Effector CD4-positive, alpha-beta T cell (primary cell): ENCODE measurements around the gene SHISA2.

Experiments
- DNase-seq: peaks from one replicate; pipeline ENCODE4 v3.0.0-alpha.2; 2020

SHISA2 gene

GRCh38 chr13:26017196-26017921, 34.5 kb downstream of the SHISA2 start:
- DNase-seq = no peak

DNA sequence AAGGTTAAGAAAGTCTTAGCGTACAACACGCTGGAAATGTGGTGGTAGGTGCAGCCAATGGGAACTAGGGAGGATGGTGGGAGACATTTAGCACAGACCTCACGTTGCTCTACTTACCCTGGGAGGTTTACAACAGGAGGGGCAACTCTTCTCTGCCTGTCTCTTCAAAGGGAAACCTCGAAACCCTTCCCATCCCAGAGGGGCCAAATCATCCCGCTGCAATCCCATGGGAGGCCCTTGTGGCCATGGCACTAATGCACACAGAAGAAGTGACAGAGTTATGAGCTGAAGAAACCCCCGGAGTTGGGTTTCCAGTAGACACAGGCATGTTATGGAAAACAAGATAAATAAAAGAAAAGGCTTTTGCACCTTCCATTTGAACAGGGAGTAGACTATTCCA, 35.6 kb downstream of the SHISA2 start:
- no peak for DNase-seq

DNA sequence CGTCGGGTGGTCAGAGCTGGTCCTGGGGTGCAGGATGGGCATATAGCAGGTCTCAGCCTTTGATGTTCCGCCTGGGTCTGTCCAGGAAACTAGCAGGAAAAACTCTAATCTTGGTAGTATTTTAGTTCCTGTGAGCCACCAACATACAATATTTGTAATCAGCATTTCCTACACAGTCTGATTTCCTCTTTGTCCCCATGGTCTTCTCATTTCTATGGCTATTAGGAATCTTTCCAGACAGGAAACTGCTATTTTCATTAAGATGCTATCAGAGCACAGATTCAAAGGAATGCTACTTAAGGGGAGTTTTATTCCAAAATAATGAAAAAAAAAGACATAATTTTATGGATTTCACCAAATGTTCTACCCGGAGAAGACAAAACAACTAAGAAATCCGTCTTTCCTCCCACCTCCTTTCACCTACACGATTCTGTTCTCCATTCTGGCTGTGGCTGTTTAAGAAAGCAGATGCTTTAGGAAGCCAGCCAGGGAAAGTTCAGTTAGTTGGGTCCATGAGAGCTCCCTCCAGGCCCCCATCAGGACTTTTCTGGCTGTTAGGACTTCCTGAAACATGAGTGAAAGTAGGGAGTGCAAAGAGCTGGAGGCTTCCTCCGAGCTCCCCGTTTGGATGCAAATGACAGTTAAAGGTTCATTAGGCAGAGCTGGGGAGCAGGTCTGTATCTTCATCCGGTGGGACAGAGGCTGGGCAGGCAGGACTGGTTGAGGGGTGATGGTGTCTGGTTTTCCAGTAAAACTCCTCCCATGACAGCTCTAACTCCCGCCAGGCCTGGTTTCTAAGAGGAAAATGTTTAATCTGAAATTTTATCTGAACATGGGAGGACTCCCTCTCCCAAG, 36.3 kb downstream of the SHISA2 start:
- DNase-seq = no peak

- DNase-seq = no peak
These were observed 38.8 kb downstream of the SHISA2 start for GRCh38 chr13:26012995-26013394.

DNA sequence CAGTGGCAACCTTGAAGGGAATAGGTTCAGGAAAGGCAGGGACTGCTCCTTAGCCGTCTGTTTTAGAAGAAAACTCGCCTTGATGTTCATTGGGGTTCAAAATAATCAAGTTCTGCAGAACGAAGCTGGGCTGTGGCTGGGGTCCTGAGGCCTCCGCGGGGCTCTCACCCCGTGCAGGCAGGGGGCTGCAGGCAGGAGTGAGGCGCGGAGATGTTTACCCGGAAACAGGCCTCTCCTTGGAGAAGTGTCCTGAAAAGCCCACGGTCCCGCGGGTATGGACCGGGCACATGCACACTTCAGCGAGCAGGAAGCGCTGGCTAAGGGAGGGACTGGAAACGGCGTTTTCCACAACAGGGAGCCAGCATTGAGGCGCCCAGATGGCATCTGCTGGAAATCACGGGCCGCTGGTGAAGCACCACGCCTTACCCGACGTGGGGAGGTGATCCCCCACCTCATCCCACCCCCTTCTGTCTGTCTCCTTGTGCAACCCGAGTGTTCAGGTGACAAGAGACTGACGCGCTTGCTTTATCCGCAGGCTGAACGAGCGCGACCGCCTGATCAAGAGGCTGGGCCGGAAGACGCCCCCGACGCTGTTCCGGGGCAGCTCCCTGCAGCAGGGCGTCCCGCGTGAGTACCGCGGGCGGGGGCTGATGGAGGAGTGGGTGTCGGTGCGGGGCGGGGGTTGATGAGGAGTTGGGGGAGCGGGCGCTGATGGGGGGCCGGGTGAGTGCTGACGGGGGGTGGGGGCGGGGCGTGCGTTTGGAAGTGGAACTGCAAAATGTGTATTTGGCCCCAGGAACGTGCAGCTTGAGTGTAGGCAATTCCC, 39.6 kb downstream of the SHISA2 start:
- peak; percentile 60 for DNase-seq

DNA sequence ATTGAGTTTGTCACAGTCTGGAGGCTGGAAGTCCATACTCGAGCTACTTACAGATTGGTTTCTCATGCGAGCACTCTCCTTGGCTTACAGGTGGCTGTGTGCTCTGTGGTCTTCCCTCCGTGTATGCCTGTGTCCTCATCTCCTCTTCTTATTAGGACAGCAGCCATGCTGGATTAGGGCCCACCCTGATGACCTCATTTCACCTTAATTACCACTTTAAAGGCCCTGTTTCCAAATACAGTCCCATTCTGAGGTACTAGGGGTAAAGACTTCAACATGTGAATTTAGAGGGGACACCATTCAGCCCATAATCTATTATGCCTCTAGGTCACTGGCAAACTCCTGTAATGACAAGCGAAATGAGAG, 40.6 kb downstream of the SHISA2 start:
- DNase-seq = no peak

- no peak for DNase-seq
These were observed 41.2 kb downstream of the SHISA2 start for GRCh38 chr13:26010487-26011207.

GRCh38 chr13:26007261-26008125, 44.3 kb downstream of the SHISA2 start:
- DNase-seq = no peak
